Stimulated activated CD8-positive, alpha-beta memory T cell treated with anti-CD3 and anti-CD28 coated beads, Interleukin-12 subunit alpha, Interleukin-12 subunit beta, amount 100 ng/mL, for 1 hour (primary cell): ENCODE data around the gene OR10H4.
"Not testable (repeated sequence)": the region's sequence is repeated elsewhere in the genome, so short reads cannot be mapped to it uniquely, and the experiment has no call there.

Experiments used
- DNase-seq: peaks from one replicate; pipeline ENCODE4 v3.0.0-alpha.2; 2020; ENCODE audit warnings: low read depth

The OR10H4 gene, protein sequence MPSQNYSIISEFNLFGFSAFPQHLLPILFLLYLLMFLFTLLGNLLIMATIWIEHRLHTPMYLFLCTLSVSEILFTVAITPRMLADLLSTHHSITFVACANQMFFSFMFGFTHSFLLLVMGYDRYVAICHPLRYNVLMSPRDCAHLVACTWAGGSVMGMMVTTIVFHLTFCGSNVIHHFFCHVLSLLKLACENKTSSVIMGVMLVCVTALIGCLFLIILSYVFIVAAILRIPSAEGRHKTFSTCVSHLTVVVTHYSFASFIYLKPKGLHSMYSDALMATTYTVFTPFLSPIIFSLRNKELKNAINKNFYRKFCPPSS

DNA sequence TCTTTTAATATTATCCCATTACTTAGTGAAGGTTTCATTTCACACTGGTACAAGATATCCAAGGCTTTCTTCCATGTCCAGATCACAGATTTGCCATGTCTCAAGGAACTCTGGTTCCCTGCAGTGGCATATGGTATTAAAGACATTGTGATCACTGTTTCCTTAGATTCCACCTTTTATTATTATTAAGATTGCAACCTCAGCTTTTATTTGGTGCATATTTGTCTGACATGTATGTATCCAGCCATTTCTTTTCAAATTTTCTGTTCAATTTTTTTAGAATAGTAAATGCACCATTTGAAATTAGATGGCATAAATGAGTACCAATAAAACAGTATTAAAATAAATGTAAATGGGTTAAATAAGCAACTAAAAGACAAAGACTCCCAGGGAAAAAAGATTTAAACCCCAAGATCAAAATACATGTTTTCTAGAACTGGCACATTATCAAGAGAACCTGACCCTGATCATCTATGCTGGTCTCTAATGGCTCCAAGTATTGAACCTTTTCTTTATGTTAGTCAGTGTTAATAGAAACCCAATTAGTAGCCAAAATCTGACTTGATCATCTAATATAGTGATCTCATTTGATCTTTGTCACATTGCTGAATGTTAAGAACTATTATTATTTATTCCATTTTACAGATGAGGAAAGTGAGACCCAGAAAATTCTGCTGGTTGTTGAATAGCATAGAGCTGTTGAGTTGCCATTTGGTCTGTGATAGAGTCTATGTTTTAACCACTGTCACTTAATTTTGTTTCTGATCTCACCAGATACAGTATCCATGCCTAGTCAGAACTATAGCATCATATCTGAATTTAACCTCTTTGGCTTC lies at the start of gene OR10H4:
Gene OR10H4 (plus strand): TSS at position 786 of the 836 bp plus-strand sequence. CDS start 0 bp downstream, at position 786.
- no peak for DNase-seq

DNA sequence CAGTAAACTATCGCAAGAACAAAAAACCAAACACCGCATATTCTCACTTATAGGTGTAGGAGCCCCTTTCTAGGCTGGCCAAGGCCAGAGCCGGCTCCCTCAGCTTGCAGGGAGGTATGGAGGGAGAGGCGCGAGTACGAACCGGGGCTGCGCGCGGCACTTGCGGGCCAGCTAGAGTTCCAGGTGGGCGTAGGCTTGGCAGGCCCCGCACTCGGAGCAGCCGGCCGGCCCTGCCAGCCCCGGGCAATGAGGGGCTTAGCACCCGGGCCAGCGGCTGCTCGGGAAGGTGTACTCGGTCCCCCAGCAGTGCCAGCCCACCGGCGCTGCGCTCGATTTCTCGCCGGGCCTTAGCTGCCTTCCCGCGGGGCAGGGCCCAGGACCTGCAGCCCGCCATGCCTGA lies 49.2 kb upstream of the OR10H4 start:
- not testable (repeated sequence) for DNase-seq

DNA sequence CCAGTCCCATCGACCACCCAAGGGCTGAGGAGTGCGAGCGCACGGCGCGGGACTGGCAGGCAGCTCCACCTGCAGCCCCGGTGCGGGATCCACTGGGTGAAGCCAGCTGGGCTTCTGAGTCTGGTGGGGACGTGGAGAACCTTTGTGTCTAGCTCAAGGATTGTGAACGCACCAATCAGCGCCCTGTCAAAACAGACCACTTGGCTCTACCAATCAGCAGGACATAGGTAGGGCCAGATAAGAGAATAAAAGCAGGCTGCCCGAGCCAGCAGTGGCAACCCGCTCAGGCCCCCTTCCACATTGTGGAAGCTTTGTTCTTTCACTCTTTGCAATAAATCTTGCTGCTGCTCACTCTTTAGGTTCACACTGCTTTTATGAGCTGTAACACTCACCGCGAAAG lies 48.8 kb upstream of the OR10H4 start:
- not testable (repeated sequence) for DNase-seq

DNA sequence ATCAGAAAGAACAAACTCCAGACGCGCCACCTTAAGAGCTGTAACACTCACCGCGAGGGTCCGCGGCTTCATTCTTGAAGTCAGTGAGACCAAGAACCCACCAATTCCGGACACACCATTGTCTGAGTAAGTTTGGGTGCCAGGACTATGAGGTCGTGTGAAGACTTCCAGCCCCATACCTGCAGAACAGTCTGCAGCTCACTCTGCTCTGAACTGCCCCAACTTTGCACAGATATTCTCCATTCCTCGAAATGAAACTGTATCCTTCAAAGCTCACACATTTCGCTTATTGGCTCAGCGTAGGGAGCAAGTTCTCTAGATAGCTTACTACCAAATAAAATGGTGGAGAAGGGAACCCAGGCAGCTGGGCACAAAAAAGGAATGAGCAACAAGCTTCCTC lies 48.3 kb upstream of the OR10H4 start:
- DNase-seq: no peak

DNA sequence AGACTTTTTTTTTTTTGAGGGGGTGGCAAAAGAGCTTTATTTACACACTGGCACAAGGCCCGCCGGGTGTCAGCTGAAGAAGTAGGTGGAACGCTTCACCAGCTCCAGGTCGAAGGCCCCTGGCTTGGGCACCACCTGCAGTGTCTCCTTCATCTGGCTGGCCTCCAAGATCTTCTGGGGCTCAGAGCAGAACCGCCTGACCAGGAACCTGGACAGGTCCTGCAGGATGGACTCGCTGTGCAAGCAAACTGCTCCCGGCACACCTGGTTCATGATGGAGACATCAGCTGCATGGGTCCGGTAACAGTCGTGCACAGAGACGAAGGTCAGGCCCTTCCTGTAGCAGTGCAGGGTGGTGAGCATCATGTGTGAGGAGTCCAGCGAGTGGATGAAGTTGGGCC lies 46.6 kb upstream of the OR10H4 start:
- DNase-seq: no peak

DNA sequence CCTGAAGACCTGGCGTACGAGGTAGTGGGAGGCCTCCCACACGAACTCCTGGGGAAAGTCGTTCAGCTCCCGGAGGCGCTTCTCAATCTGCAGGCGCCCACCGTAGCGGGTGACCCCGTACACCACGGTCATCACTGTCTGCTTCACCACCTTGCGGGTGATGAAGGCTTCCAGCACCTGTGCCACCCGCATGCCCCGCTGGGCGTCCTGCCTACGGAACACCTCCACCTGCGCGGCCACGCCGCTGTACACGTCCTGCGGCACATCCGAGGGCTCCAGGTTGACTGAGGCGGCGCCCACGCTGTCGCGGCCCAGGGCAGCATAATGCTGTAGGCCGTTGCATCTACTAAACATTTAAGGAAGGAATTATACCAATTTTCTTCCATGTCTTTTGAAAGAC lies 45.9 kb upstream of the OR10H4 start:
- not testable (repeated sequence) for DNase-seq

DNA sequence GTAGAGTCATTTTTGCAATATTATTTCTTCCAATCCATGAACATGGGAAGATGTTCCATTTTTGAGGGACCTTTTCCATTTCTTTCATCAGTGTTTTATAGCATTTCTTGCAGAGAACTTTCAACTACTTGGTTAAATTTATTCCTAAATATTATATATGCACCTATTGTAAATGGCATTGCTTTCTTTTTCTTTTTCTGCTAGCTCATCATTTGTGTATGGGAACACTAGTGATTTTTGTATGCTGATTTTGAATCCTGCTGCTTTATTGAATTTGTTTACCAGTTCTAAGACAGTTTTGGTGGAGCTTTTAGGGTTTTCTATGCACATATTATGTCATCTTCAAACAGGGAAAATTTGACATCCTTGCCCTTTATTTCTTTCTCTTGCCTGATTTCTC lies 43.8 kb upstream of the OR10H4 start:
- DNase-seq: no peak

DNA sequence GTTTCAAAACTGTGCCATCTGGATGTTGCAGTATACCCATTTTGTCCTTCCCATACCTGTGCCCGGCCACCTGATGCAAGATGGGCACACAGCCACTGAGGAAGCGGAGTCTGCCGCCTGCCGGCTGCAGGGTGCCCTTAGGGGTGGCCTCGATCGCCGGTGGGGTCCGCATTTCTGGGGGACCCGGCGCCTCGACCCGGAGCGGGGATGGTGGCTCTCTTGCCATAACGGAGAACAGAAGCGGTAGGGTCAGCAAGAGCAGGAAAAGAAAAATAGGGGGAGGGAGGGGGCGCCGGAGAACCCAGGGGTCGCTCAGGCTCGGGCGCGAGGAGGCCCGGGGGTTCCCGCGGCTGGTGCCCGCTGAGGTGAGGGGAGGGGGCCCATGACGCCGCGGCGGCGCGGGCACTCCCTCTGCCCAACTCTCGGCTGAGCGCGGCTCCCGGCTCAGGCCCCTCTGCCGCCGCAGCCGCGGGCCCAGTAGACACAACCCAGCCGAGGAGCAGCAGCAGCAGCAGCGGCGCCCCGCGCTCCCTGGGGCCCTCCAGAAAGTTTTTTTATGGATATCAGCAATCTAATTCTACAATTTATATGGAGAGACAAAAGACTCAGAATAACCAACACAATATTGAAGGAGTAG lies 37.1 kb upstream of the OR10H4 start:
- DNase-seq: no peak

DNA sequence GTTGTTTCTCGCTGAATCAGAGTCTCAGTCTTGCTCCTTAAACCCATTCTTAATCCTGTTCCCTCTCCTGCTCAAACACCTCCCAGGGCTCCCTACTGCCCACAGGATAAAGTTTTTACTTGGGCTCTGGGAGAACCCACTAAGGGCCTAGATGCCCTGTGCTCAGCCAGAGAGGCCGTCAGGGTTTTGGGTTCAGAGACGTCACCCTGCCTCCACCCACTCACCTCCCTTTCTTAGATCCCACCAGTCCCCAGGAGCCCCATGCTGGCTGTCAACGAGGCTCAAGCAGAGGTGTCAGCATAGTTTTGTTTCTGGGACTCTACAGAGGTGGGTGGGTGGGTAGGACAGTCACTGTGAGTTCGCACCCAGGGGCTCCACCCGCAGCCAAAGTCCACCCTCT lies 35.4 kb upstream of the OR10H4 start:
- DNase-seq: no peak

DNA sequence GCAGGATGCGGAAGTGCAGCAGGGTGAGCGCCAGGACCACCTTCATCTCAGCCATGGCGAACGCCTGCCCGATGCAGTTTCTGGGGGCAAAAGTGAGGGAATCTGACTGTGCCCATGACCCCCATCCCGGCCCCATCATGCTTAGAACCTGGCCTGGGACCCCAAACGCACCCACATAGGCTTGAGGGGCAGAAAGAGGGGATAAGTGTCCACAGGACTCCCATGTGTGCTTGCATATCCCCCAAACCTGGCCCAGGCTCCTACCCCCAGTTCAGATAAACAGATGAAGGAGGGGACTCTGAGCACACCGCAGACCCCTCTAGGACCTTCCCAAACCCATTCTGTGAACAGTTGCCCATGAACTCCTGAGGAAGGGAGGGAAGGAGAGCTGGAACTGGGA lies 35.0 kb upstream of the OR10H4 start:
- no peak for DNase-seq

DNA sequence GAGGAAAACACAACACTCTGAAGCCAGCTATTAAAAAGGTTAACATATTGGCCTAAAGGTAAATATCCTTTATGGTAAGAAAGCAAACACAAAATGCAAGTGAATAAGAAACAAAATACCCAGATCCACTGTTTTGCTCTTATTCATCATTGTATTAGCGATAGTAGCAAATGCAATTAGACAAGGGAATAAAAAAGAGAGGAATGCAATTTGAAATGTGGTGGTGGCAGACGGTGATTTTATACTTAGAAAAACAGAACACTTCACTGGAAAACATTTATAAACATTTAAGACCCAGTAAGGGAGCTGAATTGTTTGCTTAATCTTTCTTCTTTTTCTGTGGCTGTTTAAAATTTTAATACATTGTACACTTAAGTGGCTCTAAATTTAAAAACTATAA lies 33.7 kb upstream of the OR10H4 start:
- no peak for DNase-seq

DNA sequence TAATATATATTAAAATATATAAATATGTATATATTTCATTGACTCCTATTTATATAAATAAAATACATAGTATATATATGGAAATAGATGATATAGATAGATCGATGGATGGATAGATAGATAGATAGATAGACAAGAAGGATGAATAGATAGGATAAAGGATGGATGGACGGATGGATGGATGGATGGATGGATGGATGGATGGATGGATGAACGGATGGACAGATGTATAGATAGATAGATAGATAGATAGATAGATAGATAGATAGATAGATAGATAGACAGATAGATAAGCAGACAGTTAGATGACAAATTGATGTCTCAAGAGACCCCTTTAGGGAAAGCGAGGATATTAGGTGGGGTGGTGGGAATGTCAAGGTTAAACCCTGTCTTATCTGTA lies 29.6 kb upstream of the OR10H4 start:
- DNase-seq: no peak

DNA sequence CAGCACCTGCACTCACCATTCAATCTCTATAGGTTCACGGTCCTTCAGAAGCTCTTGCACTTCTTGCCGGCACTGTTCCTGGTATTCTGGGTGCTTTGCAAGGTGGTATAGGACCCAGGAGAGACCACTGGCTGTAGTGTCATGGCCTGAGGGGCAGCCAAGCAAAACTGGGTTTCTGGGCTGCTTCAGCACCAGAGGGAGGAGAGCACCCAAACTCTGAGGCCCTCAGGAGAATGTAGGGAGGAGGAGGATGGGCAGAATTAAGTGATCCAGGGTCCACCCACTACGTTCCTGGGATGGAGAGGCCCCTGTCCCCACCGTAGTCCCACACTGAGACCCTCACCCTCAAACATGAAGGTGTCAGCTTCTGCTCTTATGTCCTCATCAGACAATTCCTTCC lies 26.8 kb upstream of the OR10H4 start:
- no peak for DNase-seq

DNA sequence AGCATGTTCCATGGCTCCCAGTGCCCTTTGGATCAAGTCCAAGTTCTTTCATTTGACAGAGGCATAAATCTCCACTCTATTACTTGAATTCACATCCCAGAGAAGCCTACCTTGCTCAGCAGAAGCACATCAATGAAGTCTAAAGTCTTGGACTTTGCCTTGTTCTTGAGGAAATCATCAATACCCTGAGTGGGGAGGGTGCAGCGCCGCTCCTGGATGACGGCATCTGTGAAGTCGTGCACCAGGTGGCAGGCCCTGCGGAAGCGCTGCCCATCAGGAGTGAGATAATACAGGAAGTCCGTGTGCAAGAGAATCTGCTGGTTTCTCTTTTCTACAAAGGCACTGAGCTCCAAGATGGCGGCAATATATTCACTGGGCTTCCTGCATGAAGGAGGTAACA lies 25.1 kb upstream of the OR10H4 start:
- no peak for DNase-seq

DNA sequence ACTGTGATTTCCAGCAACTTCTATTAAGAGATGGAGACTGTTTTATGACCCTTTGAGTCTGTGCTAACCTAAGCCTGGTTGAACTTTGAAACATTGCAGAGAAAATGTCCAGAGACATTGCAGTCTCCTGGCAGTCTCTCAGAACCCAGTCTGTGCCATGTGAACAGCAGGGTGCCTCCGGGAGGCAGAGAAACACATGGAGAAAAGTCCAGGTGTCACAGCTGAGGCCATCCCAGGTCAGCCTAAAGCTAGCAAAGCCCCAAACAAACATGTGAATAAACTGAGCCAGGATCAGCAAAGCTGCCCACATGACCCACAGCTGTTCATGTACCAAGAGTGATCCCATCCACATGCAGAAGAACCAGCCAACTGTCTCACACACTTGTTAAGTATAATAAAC lies 22.3 kb upstream of the OR10H4 start:
- DNase-seq: no peak

DNA sequence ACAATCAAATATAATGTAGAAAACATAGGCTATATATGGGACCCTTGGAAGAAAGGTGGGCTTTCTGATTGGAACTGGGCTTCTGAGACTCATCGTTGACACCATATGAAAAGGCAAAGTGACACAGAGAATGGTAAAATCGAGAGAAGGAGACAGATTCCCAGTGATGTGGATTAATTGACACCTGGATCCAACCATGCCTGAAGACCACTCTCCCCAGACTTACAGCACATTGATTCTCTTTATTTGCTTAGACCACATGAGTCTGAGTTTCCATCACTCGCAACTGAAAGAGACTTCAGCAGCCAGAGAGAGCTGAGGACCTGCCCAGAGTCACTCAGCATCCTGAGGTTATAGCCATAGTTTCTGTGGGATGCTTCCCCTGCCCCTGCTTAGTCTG lies 20.5 kb upstream of the OR10H4 start:
- no peak for DNase-seq

DNA sequence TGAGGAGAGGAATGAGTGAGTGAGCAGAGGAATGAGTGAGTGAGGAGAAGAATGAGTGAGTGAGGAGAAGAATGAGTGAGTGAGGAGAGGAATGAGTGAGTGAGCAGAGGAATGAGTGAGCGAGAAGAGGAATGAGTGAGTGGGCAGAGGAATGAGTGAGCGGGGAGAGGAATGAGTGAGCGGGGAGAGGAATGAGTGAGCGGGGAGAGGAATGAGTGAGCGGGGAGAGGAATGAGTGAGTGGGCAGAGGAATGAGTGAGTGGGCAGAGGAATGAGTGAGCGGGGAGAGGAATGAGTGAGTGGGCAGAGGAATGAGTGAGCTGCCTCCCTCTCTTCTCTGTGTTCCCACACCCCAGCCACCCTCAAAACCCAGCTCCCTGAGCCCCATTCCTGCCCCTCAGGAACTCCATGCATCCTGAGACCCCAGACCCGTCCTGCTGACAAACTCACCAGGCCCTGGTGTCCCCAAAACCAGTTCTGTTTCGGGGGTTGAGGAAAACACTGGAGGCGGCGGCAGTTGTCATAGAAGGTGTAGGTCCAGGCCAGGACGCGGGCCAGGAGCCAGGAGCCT lies 15.0 kb upstream of the OR10H4 start:
- not testable (repeated sequence) for DNase-seq

DNA sequence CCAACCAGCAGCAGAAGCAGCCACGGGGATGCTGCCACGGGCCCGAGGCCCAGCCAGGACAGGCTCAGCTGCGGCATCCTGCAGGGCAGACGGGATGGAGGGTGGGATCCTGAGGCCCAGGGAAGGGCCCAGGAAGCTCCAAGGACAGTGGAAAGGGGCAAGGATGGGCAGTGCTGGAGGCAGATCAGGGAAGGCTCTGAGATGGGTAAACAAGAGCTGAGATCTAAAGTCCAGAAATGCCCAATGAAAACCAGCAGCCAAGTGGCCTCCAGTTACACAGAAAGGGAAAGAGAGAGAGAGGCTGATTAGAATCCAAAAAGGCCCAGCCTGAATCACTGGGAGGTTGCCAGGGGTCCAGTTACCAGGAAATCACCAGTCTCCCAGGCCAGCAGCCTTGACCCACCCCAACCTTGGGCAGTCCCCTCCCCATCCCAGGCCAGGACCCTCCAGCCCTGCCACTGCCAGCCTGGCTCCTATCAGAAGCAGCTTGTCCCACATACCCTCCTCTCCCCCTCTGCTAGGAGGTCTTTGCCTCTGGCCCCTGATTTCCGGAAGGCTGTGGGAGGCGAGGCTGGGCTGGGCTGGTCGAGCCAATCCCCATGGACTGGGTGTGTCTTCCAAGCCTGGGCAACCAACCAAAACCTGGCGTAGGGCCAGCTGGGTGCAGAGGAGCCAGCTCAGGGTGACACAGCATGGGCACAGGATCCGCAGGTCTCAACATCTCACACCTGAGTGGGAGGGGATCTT lies 14.3 kb upstream of the OR10H4 start, which contains the start of gene CYP4F11:
Gene CYP4F11 (minus strand): TSS at position 198 of the 747 bp plus-strand sequence. CDS start 121 bp downstream, at position 77.
- DNase-seq: no peak

DNA sequence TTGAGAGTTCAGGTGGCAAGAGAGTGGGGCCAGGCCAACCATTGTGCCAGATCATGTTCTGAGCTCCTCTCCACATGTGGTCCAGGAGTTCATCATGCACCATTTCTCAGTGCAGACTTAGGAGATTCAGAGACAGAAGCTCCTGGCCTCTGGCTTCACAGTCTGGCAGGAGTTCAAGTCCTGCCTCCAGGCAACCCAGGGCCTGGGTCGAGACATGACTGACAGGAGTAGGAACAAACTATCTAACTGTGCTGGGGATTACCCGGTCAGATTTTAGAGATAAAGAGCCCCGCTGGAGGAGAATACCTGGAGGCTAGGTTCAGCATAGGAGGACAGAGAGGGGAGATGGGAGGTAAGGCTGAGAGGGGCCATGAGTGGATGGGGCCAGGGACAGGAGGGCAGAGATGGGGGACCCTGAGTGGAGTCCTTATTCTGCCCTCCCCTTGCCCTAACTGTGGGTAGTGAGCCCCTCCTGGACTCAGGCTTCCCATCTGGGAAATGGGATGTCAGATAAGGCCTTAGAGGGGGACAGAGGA lies 13.6 kb upstream of the OR10H4 start:
- DNase-seq: no peak

DNA sequence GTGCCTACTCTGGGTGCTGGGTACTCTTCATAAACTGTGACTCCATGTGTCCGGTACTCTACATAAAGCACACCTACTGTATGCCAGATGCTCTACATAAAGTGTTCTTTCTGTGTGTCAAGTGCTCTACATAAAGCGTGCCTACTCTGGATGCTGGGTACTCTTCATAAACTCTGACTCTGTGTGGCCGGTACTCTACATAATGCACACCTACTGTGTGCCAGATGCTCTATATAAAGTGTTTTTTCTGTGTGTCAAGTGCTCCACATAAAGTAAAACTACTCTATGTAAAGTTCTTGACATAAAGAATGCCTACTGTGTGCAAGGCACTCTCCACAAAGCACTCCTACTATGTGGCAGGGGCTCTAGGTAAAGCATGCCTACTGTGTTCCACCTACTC lies 12.6 kb upstream of the OR10H4 start:
- DNase-seq: no peak

DNA sequence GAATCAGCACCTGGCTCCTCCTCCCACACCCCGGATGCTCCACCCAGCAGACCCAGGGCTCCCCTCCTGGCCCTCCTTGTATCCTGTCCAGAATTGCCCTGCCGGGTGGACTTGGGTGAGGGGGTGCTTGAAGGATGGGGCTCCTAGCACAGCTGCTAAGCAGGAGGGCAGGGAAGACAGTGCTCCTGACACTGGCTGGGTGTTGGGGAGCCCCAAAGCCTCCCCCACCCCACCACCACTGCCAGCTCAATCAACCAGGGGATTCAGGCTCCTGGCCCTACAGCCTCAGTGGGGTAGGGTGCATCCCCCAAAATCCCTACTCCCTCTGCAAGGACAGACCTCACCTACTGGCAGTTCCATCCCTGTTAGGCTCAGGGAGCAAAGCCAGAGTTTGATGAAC lies 11.9 kb upstream of the OR10H4 start:
- no peak for DNase-seq

DNA sequence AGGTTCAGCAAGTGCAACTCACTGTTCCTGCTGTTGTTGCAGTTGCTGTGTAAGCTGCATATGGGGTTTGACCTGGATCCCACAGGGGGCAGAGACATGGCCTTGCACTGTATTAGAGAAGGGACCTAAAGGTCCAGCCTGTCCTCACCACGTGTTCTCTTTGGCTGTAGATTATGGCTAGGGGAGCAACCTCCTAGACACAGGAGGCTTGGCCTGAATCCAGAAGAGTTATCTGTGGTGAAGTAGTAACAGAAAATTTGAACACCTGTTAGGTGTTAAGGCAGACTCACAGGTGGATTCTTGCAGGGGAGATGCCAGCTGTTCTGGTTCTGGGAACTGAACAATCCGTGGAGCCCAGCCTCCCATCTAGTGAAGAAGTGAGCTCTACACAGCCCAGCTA lies 11.0 kb upstream of the OR10H4 start:
- DNase-seq: no peak
